Ammon's horn (tissue), 1 donor: ENCODE results near the gene ARL15.
A peak's percentile ranks its signal among the peaks of the same experiment; 100 is the strongest.
"Not testable (repeated sequence)": the region's sequence is repeated elsewhere in the genome, so short reads cannot be mapped to it uniquely, and the experiment has no call there.

ENCODE experiments used
- DNase-seq: peaks from one replicate; pipeline ENCODE4 v3.0.0-alpha.2; 2016; ENCODE audit warnings: low spot score

Gene ARL15

GRCh38 chr5:54091307-54092130, 218.9 kb downstream of the ARL15 start:
- no peak for DNase-seq

GRCh38 chr5:54090495-54091120, 219.8 kb downstream of the ARL15 start:
- no peak for DNase-seq

- DNase-seq = no peak
Observed at GRCh38 chr5:54088081-54088480, 222.3 kb downstream of the ARL15 start.

- DNase-seq = no peak
Observed at GRCh38 chr5:54087436-54087835, 222.9 kb downstream of the ARL15 start.

GRCh38 chr5:54086191-54086590, 224.2 kb downstream of the ARL15 start:
- DNase-seq = no peak

- DNase-seq = no peak
Observed at GRCh38 chr5:54084696-54085095, 225.7 kb downstream of the ARL15 start.

GRCh38 chr5:54083851-54084250, 226.5 kb downstream of the ARL15 start:
- no peak for DNase-seq

GRCh38 chr5:54083245-54083644, 227.1 kb downstream of the ARL15 start:
- DNase-seq = no peak

GRCh38 chr5:54081415-54081814, 229.0 kb downstream of the ARL15 start:
- no peak for DNase-seq

GRCh38 chr5:54080831-54081230, 229.5 kb downstream of the ARL15 start:
- DNase-seq = no peak

GRCh38 chr5:54073735-54074134, 236.6 kb downstream of the ARL15 start:
- no peak for DNase-seq

GRCh38 chr5:54073131-54073530, 237.2 kb downstream of the ARL15 start:
- no peak for DNase-seq

- DNase-seq = no peak
Observed at GRCh38 chr5:54066433-54066832, 243.9 kb downstream of the ARL15 start.

- DNase-seq = no peak
Observed at GRCh38 chr5:54063817-54064216, 246.6 kb downstream of the ARL15 start.

GRCh38 chr5:54062958-54063357, 247.4 kb downstream of the ARL15 start:
- DNase-seq = peak; percentile 11

- DNase-seq = not testable (repeated sequence)
Observed at GRCh38 chr5:54060919-54061318, 249.5 kb downstream of the ARL15 start.

- no peak for DNase-seq
Observed at GRCh38 chr5:54049963-54050362, 260.4 kb downstream of the ARL15 start.

GRCh38 chr5:54049144-54049543, 261.2 kb downstream of the ARL15 start:
- DNase-seq = no peak

GRCh38 chr5:54045077-54045792, 265.1 kb downstream of the ARL15 start:
- DNase-seq = no peak

- DNase-seq = not testable (repeated sequence)
Observed at GRCh38 chr5:54044276-54044675, 266.1 kb downstream of the ARL15 start.

GRCh38 chr5:54040804-54041203, 269.6 kb downstream of the ARL15 start:
- no peak for DNase-seq

GRCh38 chr5:54040018-54040417, 270.4 kb downstream of the ARL15 start:
- no peak for DNase-seq

GRCh38 chr5:54037205-54037604, 273.2 kb downstream of the ARL15 start:
- DNase-seq = no peak
